CD4-positive, alpha-beta T cell (primary cell): ENCODE results near the gene SLF2. TPM values are rescaled to one million over a fixed set of nuclear protein-coding genes. Genes with fewer than 3 reads are reported as not detected.
"Not testable (repeated sequence)": the region's sequence is repeated elsewhere in the genome, so short reads cannot be mapped to it uniquely, and the experiment has no call there.

Experiments
- ATAC-seq: fragments of 200-7000 bp; cut with Tn5 transposase; one replicate; pipeline ENCODE4 v1.10.0; 2022; ENCODE audit warnings: mild to moderate bottlenecking; ENCODE audit not compliant: poor library complexity
- CTCF ChIA-PET: fragments of 350-600 bp; sonication (Branson Sonifier 250); formaldehyde crosslinking; loops from one replicate; lab custom pipeline; 2021; ENCODE audit warnings: antibody characterized with exemption, inconsistent platforms; lab: Charles Lee
- POLR2A ChIA-PET: fragments of 350-600 bp; sonication (Branson Sonifier 250); formaldehyde crosslinking; loops from one replicate; lab custom pipeline; 2021; ENCODE audit warnings: antibody characterized with exemption, inconsistent platforms; lab: Charles Lee
- DNase-seq, 14 experiments: peaks; one replicate each; pipeline ENCODE4 v3.0.0-alpha.2; 2013 to 2020; ENCODE audit warnings: mixed read lengths in 2 of 14
- H3K27ac ChIP-seq, 2 donors: one replicate each; pipeline versions ENCODE4 v1.5.1 to v1.7.0; 2013; ENCODE audit warnings: low read length in 2 of 2, low read depth in 1 of 2, mild to moderate bottlenecking in 1 of 2
- H3K27me3 ChIP-seq, 2 experiments: 1 replicate in 1 of 2; 2 replicates in 1 of 2; pipeline versions ENCODE4 v1.6.1 to v1.7.0; 2013; ENCODE audit warnings: low read length in 2 of 2, control low read depth in 1 of 2, mild to moderate bottlenecking in 1 of 2, moderate library complexity in 1 of 2; ENCODE audit not compliant: insufficient read depth in 2 of 2, control insufficient read depth in 1 of 2
- H3K36me3 ChIP-seq: one replicate; pipeline ENCODE4 v1.6.1; 2013; ENCODE audit warnings: low read length, control low read depth; ENCODE audit not compliant: insufficient read depth
- H3K4me1 ChIP-seq: one replicate; pipeline ENCODE4 v1.6.1; 2013; ENCODE audit warnings: low read length, control low read depth; ENCODE audit not compliant: insufficient read depth
- H3K4me3 ChIP-seq: one replicate; pipeline ENCODE4 v1.5.1; 2013; ENCODE audit warnings: mild to moderate bottlenecking, low read length, moderate library complexity
- H3K9me3 ChIP-seq, 2 experiments: 1 replicate in 1 of 2; 2 replicates in 1 of 2; pipeline versions ENCODE4 v1.6.1 to v1.7.0; 2013; ENCODE audit warnings: low read length in 2 of 2, mild to moderate bottlenecking in 2 of 2, control low read depth in 1 of 2, moderate library complexity in 1 of 2; ENCODE audit not compliant: control insufficient read depth in 1 of 2, insufficient read depth in 1 of 2
- H3K27ac Mint-ChIP-seq: one replicate; pipeline ENCODE4 v1.8.0; 2020; ENCODE audit warnings: mixed read lengths
- H3K27me3 Mint-ChIP-seq: one replicate; pipeline ENCODE4 v1.8.0; 2021; ENCODE audit warnings: mixed read lengths
- H3K36me3 Mint-ChIP-seq: one replicate; pipeline ENCODE4 v1.8.0; 2021; ENCODE audit warnings: low read depth, mixed read lengths
- H3K4me1 Mint-ChIP-seq: one replicate; pipeline ENCODE4 v1.8.0; 2021; ENCODE audit warnings: low read depth, mixed read lengths
- H3K4me3 Mint-ChIP-seq: one replicate; pipeline ENCODE4 v1.8.0; 2020; ENCODE audit warnings: mild to moderate bottlenecking, mixed read lengths
- H3K9me3 Mint-ChIP-seq: one replicate; pipeline ENCODE4 v1.8.0; 2020; ENCODE audit warnings: mixed read lengths
- intact Hi-C, 2 experiments: fragments of 100-400 bp; cut with DNase I in 1 of 2; cut with micrococcal nuclease in 1 of 2; formaldehyde crosslinking; loops; one replicate each; pipeline versions ENCODE4 v1.15.1 to v1.9.0; 2023 to 2025; cut with DNase I, micrococcal nuclease
- total RNA-seq, 174 experiments: library from RNA in 2 of 174; stranded (reverse) in 2 of 174; gene quantifications; one replicate each; pipeline ENCODE4 v1.2.3 and lab custom pipeline; 2021 to 2026
- TF ChIP-seq, protein P1 (sequence below): fragments of 200-600 bp; IDR thresholded peaks from one replicate; pipeline ENCODE4 v1.8.0; 2022; ENCODE audit warnings: antibody characterized with exemption, mild to moderate bottlenecking

SLF2 gene
- total RNA-seq, 2 experiments from 2014 or later: 11.1 TPM

- intact Hi-C loops: no loop called here
- H3K27me3 Mint-ChIP-seq: peaks cover 4% of the 10 kb centered on the region
- TF ChIP-seq, protein P1, sequence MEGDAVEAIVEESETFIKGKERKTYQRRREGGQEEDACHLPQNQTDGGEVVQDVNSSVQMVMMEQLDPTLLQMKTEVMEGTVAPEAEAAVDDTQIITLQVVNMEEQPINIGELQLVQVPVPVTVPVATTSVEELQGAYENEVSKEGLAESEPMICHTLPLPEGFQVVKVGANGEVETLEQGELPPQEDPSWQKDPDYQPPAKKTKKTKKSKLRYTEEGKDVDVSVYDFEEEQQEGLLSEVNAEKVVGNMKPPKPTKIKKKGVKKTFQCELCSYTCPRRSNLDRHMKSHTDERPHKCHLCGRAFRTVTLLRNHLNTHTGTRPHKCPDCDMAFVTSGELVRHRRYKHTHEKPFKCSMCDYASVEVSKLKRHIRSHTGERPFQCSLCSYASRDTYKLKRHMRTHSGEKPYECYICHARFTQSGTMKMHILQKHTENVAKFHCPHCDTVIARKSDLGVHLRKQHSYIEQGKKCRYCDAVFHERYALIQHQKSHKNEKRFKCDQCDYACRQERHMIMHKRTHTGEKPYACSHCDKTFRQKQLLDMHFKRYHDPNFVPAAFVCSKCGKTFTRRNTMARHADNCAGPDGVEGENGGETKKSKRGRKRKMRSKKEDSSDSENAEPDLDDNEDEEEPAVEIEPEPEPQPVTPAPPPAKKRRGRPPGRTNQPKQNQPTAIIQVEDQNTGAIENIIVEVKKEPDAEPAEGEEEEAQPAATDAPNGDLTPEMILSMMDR: no peak
- Histone ChIP-seq H3K36me3 (no peaks in the 10 kb centered on the region), H3K4me3 (no peak overlapping the region), H3K27ac (no peak overlapping the region), H3K27me3 (peaks cover 0 to 2% of the 10 kb centered on the region in 2 experiments), H3K4me1 (no peaks in the 10 kb centered on the region), H3K9me3 (no peaks in the 10 kb centered on the region)
- H3K27ac Mint-ChIP-seq: no peak overlapping the region
- no peak for ATAC-seq
- no peaks in the 10 kb centered on the region for H3K4me1 Mint-ChIP-seq
- no peaks in the 10 kb centered on the region for H3K9me3 Mint-ChIP-seq
- H3K36me3 Mint-ChIP-seq: no peaks in the 10 kb centered on the region
- H3K4me3 Mint-ChIP-seq: no peak overlapping the region
- DNase-seq: peak in 1 of 14 experiments; percentile 21
- ChIA-PET CTCF (no interaction called here), POLR2A (no interaction called here)
These were observed 29.4 kb upstream of the SLF2 start for GRCh38 chr10:100883312-100883821.

- peaks cover 18% of the 10 kb centered on the region for H3K27me3 Mint-ChIP-seq
- H3K9me3 ChIP-seq, H3K9me3 Mint-ChIP-seq, H3K36me3 ChIP-seq, H3K4me1 Mint-ChIP-seq, ATAC-seq, H3K27me3 ChIP-seq, H3K27ac ChIP-seq, POLR2A ChIA-PET, H3K4me3 Mint-ChIP-seq, CTCF ChIA-PET, H3K36me3 Mint-ChIP-seq, H3K4me1 ChIP-seq, H3K27ac Mint-ChIP-seq, H3K4me3 ChIP-seq, intact Hi-C loops: not testable (repeated sequence)
- peak in 1 of 14 experiments; percentile 2 for DNase-seq
These were observed 27.2 kb upstream of the SLF2 start for GRCh38 chr10:100885611-100886010.

DNA sequence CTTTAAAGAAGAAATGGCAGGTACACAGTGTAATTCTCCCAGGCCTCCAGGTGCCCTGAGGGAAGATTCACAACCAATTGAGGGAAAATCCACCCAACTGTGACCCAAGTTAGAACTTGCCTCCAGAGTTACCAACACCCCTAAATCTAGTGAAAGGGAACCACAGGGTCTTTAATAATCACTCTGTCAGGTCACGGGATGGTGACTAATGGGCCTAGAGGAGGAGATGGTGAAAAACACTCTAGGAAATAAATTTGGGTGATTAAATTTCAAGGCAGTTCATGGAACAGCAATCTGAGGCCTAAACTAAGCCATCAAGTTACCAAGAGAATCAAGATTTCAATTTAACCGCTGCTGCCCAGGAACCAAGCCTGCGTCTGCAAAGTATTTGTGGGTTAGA lies 26.7 kb upstream of the SLF2 start:
- Histone ChIP-seq H3K9me3 (no peaks in the 10 kb centered on the region), H3K4me1 (no peaks in the 10 kb centered on the region), H3K27ac (no peak overlapping the region), H3K27me3 (peaks cover 0 to 14% of the 10 kb centered on the region in 2 experiments), H3K4me3 (no peak overlapping the region), H3K36me3 (no peaks in the 10 kb centered on the region)
- intact Hi-C loops: no loop called here
- Mint-ChIP-seq H3K36me3 (no peaks in the 10 kb centered on the region), H3K4me3 (no peak overlapping the region), H3K9me3 (no peaks in the 10 kb centered on the region), H3K27me3 (peaks cover 23% of the 10 kb centered on the region), H3K27ac (no peak overlapping the region), H3K4me1 (no peaks in the 10 kb centered on the region)
- DNase-seq: peak in 1 of 14 experiments; percentile 7
- ChIA-PET CTCF (no interaction called here), POLR2A (no interaction called here)
- ATAC-seq: no peak
- TF ChIP-seq, protein P1: no peak

GRCh38 chr10:100886521-100886920 lies 26.2 kb upstream of the SLF2 start:
- CTCF ChIA-PET: no interaction called here
- no peaks in the 10 kb centered on the region for H3K36me3 ChIP-seq
- H3K4me1 ChIP-seq: no peaks in the 10 kb centered on the region
- TF ChIP-seq, protein P1: no peak
- H3K9me3 ChIP-seq: no peaks in the 10 kb centered on the region
- H3K4me3 ChIP-seq: no peak overlapping the region
- peaks cover 27% of the 10 kb centered on the region for H3K27me3 Mint-ChIP-seq
- no peak overlapping the region for H3K27ac Mint-ChIP-seq
- POLR2A ChIA-PET: no interaction called here
- H3K27ac ChIP-seq: no peak overlapping the region
- no peaks in the 10 kb centered on the region for H3K36me3 Mint-ChIP-seq
- DNase-seq: no peak
- H3K27me3 ChIP-seq: peaks cover 0 to 14% of the 10 kb centered on the region in 2 experiments
- no peaks in the 10 kb centered on the region for H3K4me1 Mint-ChIP-seq
- intact Hi-C loops: no loop called here
- no peaks in the 10 kb centered on the region for H3K9me3 Mint-ChIP-seq
- no peak overlapping the region for H3K4me3 Mint-ChIP-seq
- no peak for ATAC-seq
